HG03520 (cell line): ENCODE measurements around the gene PPT2.
"Not testable (repeated sequence)": the region's sequence is repeated elsewhere in the genome, so short reads cannot be mapped to it uniquely, and the experiment has no call there.

Experiments used
- ATAC-seq: cut with Tn5 transposase; IDR thresholded peaks from one replicate; pipeline ENCODE4 v1.9.1; 2021; ENCODE audit warnings: mild to moderate bottlenecking, moderate library complexity; ENCODE audit not compliant: unreplicated experiment

The PPT2 gene

GRCh38 chr6:32127409-32127716 lies 26.6 kb upstream of the PPT2 start:
- ATAC-seq = no peak

- peak; percentile 79 for ATAC-seq
Observed at GRCh38 chr6:32127717-32128592, 26.0 kb upstream of the PPT2 start, which contains the start of gene ATF6B. ATF6B (minus strand) TSS chr6:32128246; CDS start chr6:32128207, 39 bp downstream.

- ATAC-seq = no peak
Observed at GRCh38 chr6:32128751-32129296, 25.1 kb upstream of the PPT2 start.

GRCh38 chr6:32129297-32130088 lies 24.4 kb upstream of the PPT2 start:
- ATAC-seq = peak; percentile 12

- ATAC-seq = no peak
Observed at GRCh38 chr6:32131439-32131948, 22.4 kb upstream of the PPT2 start.

GRCh38 chr6:32132110-32132509 lies 21.8 kb upstream of the PPT2 start:
- ATAC-seq = no peak

GRCh38 chr6:32133786-32134185 lies 20.2 kb upstream of the PPT2 start:
- no peak for ATAC-seq

- ATAC-seq = no peak
Observed at GRCh38 chr6:32137454-32137853, 16.5 kb upstream of the PPT2 start.

- ATAC-seq = no peak
Observed at GRCh38 chr6:32139590-32139989, 14.4 kb upstream of the PPT2 start.

GRCh38 chr6:32140420-32141046 lies 13.4 kb upstream of the PPT2 start:
- ATAC-seq = no peak

- ATAC-seq = not testable (repeated sequence)
Observed at GRCh38 chr6:32144238-32144637, 9.7 kb upstream of the PPT2 start.

GRCh38 chr6:32146287-32146686 lies 7.7 kb upstream of the PPT2 start:
- ATAC-seq = no peak

- no peak for ATAC-seq
Observed at GRCh38 chr6:32146687-32147086, 7.3 kb upstream of the PPT2 start.

- no peak for ATAC-seq
Observed at GRCh38 chr6:32147401-32148132, 6.4 kb upstream of the PPT2 start.

GRCh38 chr6:32148289-32149091 lies 5.5 kb upstream of the PPT2 start:
- no peak for ATAC-seq

GRCh38 chr6:32149092-32149755 lies 4.7 kb upstream of the PPT2 start:
- no peak for ATAC-seq

- no peak for ATAC-seq
Observed at GRCh38 chr6:32149932-32150870, 3.7 kb upstream of the PPT2 start.
